ENCODE results near the gene TRIP10.

DNA sequence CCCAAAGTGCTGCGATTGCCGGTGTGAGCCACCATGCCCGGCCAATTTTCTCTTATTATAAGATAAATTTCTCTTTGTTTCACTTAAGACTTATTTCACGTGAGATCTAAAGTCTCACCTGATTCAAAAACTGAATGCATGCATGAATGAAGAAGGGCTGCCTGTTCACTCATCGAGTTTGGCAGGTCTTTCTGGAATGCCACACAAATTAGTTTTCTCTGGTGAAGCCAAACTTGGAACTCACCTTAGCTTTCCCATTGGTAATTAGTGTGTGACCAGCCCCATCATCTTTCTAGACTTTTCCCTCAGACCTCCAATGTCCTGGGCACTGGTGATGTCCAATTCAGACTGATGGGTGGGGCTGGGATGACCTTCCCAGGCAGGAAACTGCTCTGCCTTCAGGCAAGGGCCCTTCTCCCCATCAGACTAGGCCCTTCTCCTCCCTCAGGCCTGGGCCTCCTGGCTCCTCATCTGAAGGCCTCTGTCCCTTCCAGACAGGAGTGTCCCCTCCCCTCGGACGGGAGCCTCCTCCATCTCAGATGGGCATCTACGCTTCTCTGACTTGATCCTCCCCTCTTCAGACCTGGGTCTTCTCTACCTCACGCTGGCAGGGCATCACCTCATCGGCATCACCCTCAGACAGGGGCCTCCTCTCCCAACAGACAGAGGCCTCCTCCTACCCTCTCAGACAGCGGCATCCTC is 33.4 kb upstream of the TRIP10 start:
- TF ChIP-seq, protein P1, sequence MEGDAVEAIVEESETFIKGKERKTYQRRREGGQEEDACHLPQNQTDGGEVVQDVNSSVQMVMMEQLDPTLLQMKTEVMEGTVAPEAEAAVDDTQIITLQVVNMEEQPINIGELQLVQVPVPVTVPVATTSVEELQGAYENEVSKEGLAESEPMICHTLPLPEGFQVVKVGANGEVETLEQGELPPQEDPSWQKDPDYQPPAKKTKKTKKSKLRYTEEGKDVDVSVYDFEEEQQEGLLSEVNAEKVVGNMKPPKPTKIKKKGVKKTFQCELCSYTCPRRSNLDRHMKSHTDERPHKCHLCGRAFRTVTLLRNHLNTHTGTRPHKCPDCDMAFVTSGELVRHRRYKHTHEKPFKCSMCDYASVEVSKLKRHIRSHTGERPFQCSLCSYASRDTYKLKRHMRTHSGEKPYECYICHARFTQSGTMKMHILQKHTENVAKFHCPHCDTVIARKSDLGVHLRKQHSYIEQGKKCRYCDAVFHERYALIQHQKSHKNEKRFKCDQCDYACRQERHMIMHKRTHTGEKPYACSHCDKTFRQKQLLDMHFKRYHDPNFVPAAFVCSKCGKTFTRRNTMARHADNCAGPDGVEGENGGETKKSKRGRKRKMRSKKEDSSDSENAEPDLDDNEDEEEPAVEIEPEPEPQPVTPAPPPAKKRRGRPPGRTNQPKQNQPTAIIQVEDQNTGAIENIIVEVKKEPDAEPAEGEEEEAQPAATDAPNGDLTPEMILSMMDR (IDR thresholded peaks at IDR 0.05): no peak
- no peak for TF ChIP-seq POLR2AphosphoS5 (IDR thresholded peaks at IDR 0.05)
- no peak for TF ChIP-seq POLR2A (IDR thresholded peaks at IDR 0.05)
